SK-N-SH treated with all-trans-retinoic acid at 6 μM for 48 hours (cell line): ENCODE results near the gene SGMS2.

ENCODE experiments used
- ATAC-seq: fragments of 200-7000 bp; cut with Tn5 transposase; 3 replicates; pipeline ENCODE4 v1.9.1; 2020; ENCODE audit warnings: mild to moderate bottlenecking, moderate library complexity
- ARNTL ChIP-seq: fragments of 450-650 bp; formaldehyde crosslinking; IDR thresholded peaks from 2 replicates; pipeline ENCODE4 v1.5.0; 2020; ENCODE audit warnings: low read depth, mild to moderate bottlenecking, moderate library complexity, borderline replicate concordance
- BACH2 ChIP-seq: fragments of 250-450 bp; sonication (Bioruptor Pico); IDR thresholded peaks from 2 replicates; pipeline ENCODE4 v1.9.0; 2021; ENCODE audit warnings: mild to moderate bottlenecking, borderline replicate concordance
- CREB5 ChIP-seq: fragments of 250-450 bp; sonication (Bioruptor Pico); IDR thresholded peaks from 2 replicates; pipeline ENCODE4 v1.5.1; 2020; ENCODE audit warnings: low read depth, mild to moderate bottlenecking, moderate library complexity
- CSDC2 ChIP-seq: fragments of 250-450 bp; sonication (Bioruptor Pico); IDR thresholded peaks from 2 replicates; pipeline ENCODE4 v1.5.0; 2020; ENCODE audit warnings: mild to moderate bottlenecking, moderate library complexity
- ESRRG ChIP-seq: fragments of 250-450 bp; sonication (Bioruptor Pico); IDR thresholded peaks from 2 replicates; pipeline ENCODE4 v1.6.1; 2021; ENCODE audit warnings: mild to moderate bottlenecking
- GLIS3 ChIP-seq: fragments of 250-450 bp; sonication (Bioruptor Pico); IDR thresholded peaks from 2 replicates; pipeline ENCODE4 v1.5.0; 2020; ENCODE audit warnings: mild to moderate bottlenecking, moderate library complexity
- ISL1 ChIP-seq: fragments of 250-450 bp; sonication (Bioruptor Pico); IDR thresholded peaks from 2 replicates; pipeline ENCODE4 v2.1.2; 2022; ENCODE audit warnings: mild to moderate bottlenecking, moderate library complexity
- OSR1 ChIP-seq: fragments of 250-450 bp; sonication (Bioruptor Pico); IDR thresholded peaks from 2 replicates; pipeline ENCODE4 v1.8.0; 2022; ENCODE audit warnings: moderate library complexity, mild to moderate bottlenecking, inconsistent platforms
- PATZ1 ChIP-seq: fragments of 250-450 bp; sonication (Bioruptor Pico); IDR thresholded peaks from 2 replicates; pipeline ENCODE4 v1.8.0; 2020; ENCODE audit warnings: mild to moderate bottlenecking, moderate library complexity, borderline replicate concordance
- POU6F1 ChIP-seq: fragments of 250-450 bp; sonication (Bioruptor Pico); IDR thresholded peaks from 2 replicates; pipeline ENCODE4 v1.8.0; 2021; ENCODE audit warnings: low read depth, mild to moderate bottlenecking, moderate library complexity, borderline replicate concordance
- PPARA ChIP-seq: fragments of 250-450 bp; sonication (Bioruptor Pico); IDR thresholded peaks from 2 replicates; pipeline ENCODE4 v1.5.0; 2020; ENCODE audit warnings: mild to moderate bottlenecking, borderline replicate concordance
- RARB ChIP-seq: fragments of 250-450 bp; sonication (Bioruptor Pico); IDR thresholded peaks from 2 replicates; pipeline ENCODE4 v1.8.0; 2021; ENCODE audit warnings: mild to moderate bottlenecking, moderate library complexity
- SNAI2 ChIP-seq: fragments of 250-450 bp; sonication (Bioruptor Pico); IDR thresholded peaks from 2 replicates; pipeline ENCODE4 v1.5.0; 2020; ENCODE audit warnings: mild to moderate bottlenecking, moderate library complexity
- TCF4 ChIP-seq: fragments of 250-450 bp; sonication (Bioruptor Pico); IDR thresholded peaks from 2 replicates; pipeline ENCODE4 v1.8.0; 2021; ENCODE audit warnings: mild to moderate bottlenecking, moderate library complexity, borderline replicate concordance
- TOX ChIP-seq: fragments of 250-450 bp; sonication (Bioruptor Pico); IDR thresholded peaks from 2 replicates; pipeline ENCODE4 v1.8.0; 2021; ENCODE audit warnings: mild to moderate bottlenecking, moderate library complexity, borderline replicate concordance
- ZC3H10 ChIP-seq: fragments of 250-450 bp; sonication (Bioruptor Pico); IDR thresholded peaks from 2 replicates; pipeline ENCODE4 v1.5.1; 2021; ENCODE audit warnings: mild to moderate bottlenecking, moderate library complexity
- ZFP3 ChIP-seq: fragments of 250-450 bp; sonication (Bioruptor Pico); IDR thresholded peaks from 2 replicates; pipeline ENCODE4 v1.5.0; 2020; ENCODE audit warnings: mild to moderate bottlenecking, moderate library complexity
- ZFP30 ChIP-seq: fragments of 450-650 bp; formaldehyde crosslinking; IDR thresholded peaks from 2 replicates; pipeline ENCODE4 v1.5.0; 2022; ENCODE audit warnings: mild to moderate bottlenecking, moderate library complexity
- ZNF70 ChIP-seq: fragments of 450-650 bp; formaldehyde crosslinking; IDR thresholded peaks from 2 replicates; pipeline ENCODE4 v1.5.0; 2020; ENCODE audit warnings: mild to moderate bottlenecking, moderate library complexity
- ZNF8 ChIP-seq: fragments of 450-650 bp; formaldehyde crosslinking; IDR thresholded peaks from 2 replicates; pipeline ENCODE4 v1.5.0; 2020; ENCODE audit warnings: mild to moderate bottlenecking, moderate library complexity
- TF ChIP-seq, protein P1 (sequence below): fragments of 250-450 bp; sonication (Bioruptor Pico); IDR thresholded peaks from 2 replicates; pipeline ENCODE4 v1.5.0; 2020; ENCODE audit warnings: mild to moderate bottlenecking, moderate library complexity

Gene SGMS2

DNA sequence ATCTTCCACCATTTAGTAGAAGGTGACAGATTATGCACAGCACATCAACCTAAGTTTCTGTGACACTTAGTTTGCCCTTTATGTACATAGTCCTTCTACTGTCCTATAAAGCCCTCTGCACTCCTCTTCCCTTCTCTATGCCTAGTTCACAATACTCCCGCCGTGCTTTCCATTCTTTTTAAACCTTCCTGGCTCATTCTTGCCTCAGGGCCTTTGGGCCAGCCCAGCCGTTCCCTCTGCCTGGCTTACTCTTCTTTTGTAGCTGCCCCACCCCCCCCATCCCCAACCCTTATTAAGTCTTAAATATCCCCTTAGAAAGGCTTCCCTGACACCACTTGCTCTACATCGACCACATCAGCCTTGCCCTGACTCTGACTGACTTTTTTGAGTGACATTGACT, 33.0 kb downstream of the SGMS2 start:
- ATAC-seq, result no peak
- TF ChIP-seq ESRRG (no peak), PPARA (CRISPR knock-in tag) (no peak), ZC3H10 (no peak)

DNA sequence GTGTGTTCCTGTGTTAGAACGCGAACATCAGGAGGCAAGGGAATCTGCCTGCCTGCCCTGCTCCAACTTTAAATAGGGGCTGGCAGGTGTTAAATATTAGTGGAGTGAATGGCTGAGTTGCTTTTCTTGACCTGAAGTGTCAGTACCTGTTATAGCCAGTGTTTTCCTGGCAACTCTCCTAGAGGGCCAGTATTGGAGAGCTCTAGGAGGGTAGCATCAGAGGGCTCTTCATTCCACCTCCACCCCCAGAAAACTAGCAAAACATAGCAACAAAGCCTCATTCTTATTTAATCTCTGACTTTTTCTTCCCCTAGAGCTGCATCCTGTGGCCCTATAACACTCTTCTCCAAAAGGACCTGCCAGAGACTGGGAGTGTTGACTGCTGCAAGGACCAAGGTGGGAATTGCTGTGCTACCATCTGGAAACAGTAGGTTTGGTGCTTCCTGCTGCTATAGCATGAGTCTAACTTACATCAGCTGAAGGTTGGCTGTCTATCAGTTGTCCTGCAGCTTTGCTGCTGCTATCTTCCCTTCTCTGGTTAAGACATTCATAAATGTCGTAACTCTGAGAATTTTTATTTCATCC, 33.5 kb downstream of the SGMS2 start:
- no peak for ATAC-seq
- TF ChIP-seq ZC3H10 (no peak), RARB (CRISPR knock-in tag) (no peak), ZFP3 (no peak), ZNF8 (no peak), POU6F1 (CRISPR knock-in tag) (no peak)
- TF ChIP-seq, protein P1, sequence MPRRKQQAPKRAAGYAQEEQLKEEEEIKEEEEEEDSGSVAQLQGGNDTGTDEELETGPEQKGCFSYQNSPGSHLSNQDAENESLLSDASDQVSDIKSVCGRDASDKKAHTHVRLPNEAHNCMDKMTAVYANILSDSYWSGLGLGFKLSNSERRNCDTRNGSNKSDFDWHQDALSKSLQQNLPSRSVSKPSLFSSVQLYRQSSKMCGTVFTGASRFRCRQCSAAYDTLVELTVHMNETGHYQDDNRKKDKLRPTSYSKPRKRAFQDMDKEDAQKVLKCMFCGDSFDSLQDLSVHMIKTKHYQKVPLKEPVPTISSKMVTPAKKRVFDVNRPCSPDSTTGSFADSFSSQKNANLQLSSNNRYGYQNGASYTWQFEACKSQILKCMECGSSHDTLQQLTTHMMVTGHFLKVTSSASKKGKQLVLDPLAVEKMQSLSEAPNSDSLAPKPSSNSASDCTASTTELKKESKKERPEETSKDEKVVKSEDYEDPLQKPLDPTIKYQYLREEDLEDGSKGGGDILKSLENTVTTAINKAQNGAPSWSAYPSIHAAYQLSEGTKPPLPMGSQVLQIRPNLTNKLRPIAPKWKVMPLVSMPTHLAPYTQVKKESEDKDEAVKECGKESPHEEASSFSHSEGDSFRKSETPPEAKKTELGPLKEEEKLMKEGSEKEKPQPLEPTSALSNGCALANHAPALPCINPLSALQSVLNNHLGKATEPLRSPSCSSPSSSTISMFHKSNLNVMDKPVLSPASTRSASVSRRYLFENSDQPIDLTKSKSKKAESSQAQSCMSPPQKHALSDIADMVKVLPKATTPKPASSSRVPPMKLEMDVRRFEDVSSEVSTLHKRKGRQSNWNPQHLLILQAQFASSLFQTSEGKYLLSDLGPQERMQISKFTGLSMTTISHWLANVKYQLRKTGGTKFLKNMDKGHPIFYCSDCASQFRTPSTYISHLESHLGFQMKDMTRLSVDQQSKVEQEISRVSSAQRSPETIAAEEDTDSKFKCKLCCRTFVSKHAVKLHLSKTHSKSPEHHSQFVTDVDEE, result no peak

- no peak for TF ChIP-seq PATZ1 (CRISPR knock-in tag)
- TF ChIP-seq BACH2 (CRISPR knock-in tag), result no peak
- no peak for TF ChIP-seq ZFP3
- TF ChIP-seq TOX (CRISPR knock-in tag), result no peak
- TF ChIP-seq, protein P1, result no peak
- TF ChIP-seq GLIS3 (CRISPR knock-in tag), result no peak
- no peak for TF ChIP-seq POU6F1 (CRISPR knock-in tag)
- TF ChIP-seq TCF4 (CRISPR knock-in tag), result no peak
- TF ChIP-seq ZC3H10, result no peak
- TF ChIP-seq RARB (CRISPR knock-in tag), result no peak
- TF ChIP-seq OSR1 (CRISPR knock-in tag), result no peak
- no peak for TF ChIP-seq ISL1
- no peak for TF ChIP-seq CSDC2 (CRISPR knock-in tag)
- TF ChIP-seq ZNF8, result no peak
- TF ChIP-seq ARNTL (CRISPR knock-in tag), result no peak
- TF ChIP-seq SNAI2 (CRISPR knock-in tag), result no peak
- TF ChIP-seq ZFP30, result no peak
- no peak for TF ChIP-seq CREB5 (CRISPR knock-in tag)
- TF ChIP-seq ZNF70 (CRISPR knock-in tag), result no peak
- no peak for ATAC-seq
These were observed 37.9 kb downstream of the SGMS2 start for GRCh38 chr4:107862658-107863057.
